Ovary (tissue), 9 donors: ENCODE data around the gene DSP. TPM values are rescaled to one million over a fixed set of nuclear protein-coding genes. Genes with fewer than 3 reads are reported as not detected.

Source experiments
- DNase-seq, 5 donors: peaks; one replicate each; pipeline ENCODE4 v3.0.0-alpha.2; 2019 to 2020
- H3K27ac ChIP-seq, 2 donors: fragments of 200-600 bp; one replicate each; pipeline versions ENCODE4 v1.5.1 to v1.8.0; 2019 to 2022
- H3K27me3 ChIP-seq: fragments of 200-600 bp; one replicate; pipeline ENCODE4 v1.8.0; 2022
- H3K36me3 ChIP-seq: fragments of 200-600 bp; sonication (generic); one replicate; pipeline ENCODE4 v1.5.1; 2019
- H3K4me1 ChIP-seq: one replicate; pipeline ENCODE4 v1.8.1; 2013; ENCODE audit warnings: mild to moderate bottlenecking, moderate library complexity; ENCODE audit not compliant: insufficient read depth
- H3K4me3 ChIP-seq: fragments of 200-600 bp; sonication (generic); one replicate; pipeline ENCODE4 v1.5.1; 2017
- H3K9me3 ChIP-seq, 2 donors: fragments of 200-600 bp in 1 of 2; sonication (generic) in 1 of 2; one replicate each; pipeline versions ENCODE4 v1.5.1 to v1.8.1; 2013 to 2019; ENCODE audit warnings: mild to moderate bottlenecking in 1 of 2, moderate library complexity in 1 of 2
- CTCF ChIP-seq, 3 donors: fragments of 450-650 bp in 2 of 3; fragments of 200-600 bp in 1 of 3; IDR thresholded peaks; one replicate each; pipeline versions ENCODE4 v1.5.1 to v1.8.0; 2016 to 2022; ENCODE audit warnings: antibody characterized with exemption in 3 of 3, mild to moderate bottlenecking in 1 of 3
- EP300 ChIP-seq: sonication (generic); formaldehyde crosslinking; IDR thresholded peaks from one replicate; pipeline ENCODE4 v1.6.1; 2017; ENCODE audit warnings: antibody characterized with exemption
- POLR2A ChIP-seq: fragments of 450-650 bp; IDR thresholded peaks from one replicate; pipeline ENCODE4 v1.6.1; 2017; ENCODE audit warnings: antibody characterized with exemption, mild to moderate bottlenecking, moderate library complexity
- WGBS, 3 donors: extraction: QIAGEN DNeasy Blood & Tissue Kit in 1 of 3; methylation state at CpG; one replicate each; pipeline versions ENCODE4 v1.1.5 to v1.1.7; 2013 to 2017; 5-methylcytosine and 5-hydroxymethylcytosine counted together
- intact Hi-C, 4 donors: fragments of 100-400 bp; cut with DNase I; formaldehyde crosslinking; loops; one replicate each; pipeline versions ENCODE4 v1.11.0 to v1.15.1; 2022 to 2023
- polyA plus RNA-seq, 2 donors: library from polyadenylated mRNA; stranded (reverse); fragments of 200-250 nt in 1 of 2; fragments of 350-450 nt in 1 of 2; fragmentation: Illumina TruSeq in 1 of 2; extraction: RNeasy Lipid Tissue Mini Kit (QIAGEN cat#74804) in 1 of 2; gene quantifications; one replicate each; pipeline ENCODE4 v1.2.3, GENCODE V29; 2013 to 2014
- total RNA-seq, 7 donors: library from RNA; depleted of rRNA in 2 of 7; stranded (reverse); fragments of >200 nt in 2 of 7; fragmentation: NEBNext Ultra II Directional in 3 of 7; extraction: Animal tissue kit (Norgen Biotek cat#: 25700) in 3 of 7; gene quantifications; one replicate each; pipeline versions ENCODE4 v1.1.0 to v1.2.4, GENCODE V29; 2016 to 2023
- donor health status: DM: no; HTN: no; CAD: no; lungs with moderate emphysema.
- donor health status: DM: no; HTN: no; CAD: no.
- donor health status: Bipolar disorder and iron deficiency.
- donor health status: DM: yes; HTN: yes; CAD: no.
- donor health status: DM: no; HTN: no; CAD: no.
- donor health status: DM: yes; HTN: yes; CAD: no.

DSP gene
- total and polyA plus RNA-seq, 9 donors, result 2.1 to 65.7 (median 6.7) TPM

GRCh38 chr6:7554533-7555275 lies 13.2 kb downstream of the DSP start:
- TF ChIP-seq EP300 (no peak), POLR2A (no peak), CTCF (IDR thresholded peaks at IDR 0.05) (no peak)
- no peaks in the 10 kb centered on the region for H3K4me1 ChIP-seq
- intact Hi-C loops, result no loop called here
- H3K27ac ChIP-seq, result no peak overlapping the region
- no peaks in the 10 kb centered on the region for H3K36me3 ChIP-seq
- DNase-seq, result no peak
- WGBS, 3 donors, result 64 to 70% (median 67%) methylated on average over 6 of the region's 6 CpGs
- H3K27me3 ChIP-seq, result no peaks in the 10 kb centered on the region
- no peak overlapping the region for H3K4me3 ChIP-seq
- no peaks in the 10 kb centered on the region for H3K9me3 ChIP-seq

- WGBS, 3 donors, result 83 to 85% (median 85%) methylated on average over 11 of the region's 11 CpGs
- Histone ChIP-seq H3K4me3 (no peak overlapping the region), H3K36me3 (no peaks in the 10 kb centered on the region), H3K27me3 (no peaks in the 10 kb centered on the region), H3K4me1 (no peaks in the 10 kb centered on the region), H3K9me3 (no peaks in the 10 kb centered on the region), H3K27ac (no peak overlapping the region)
- intact Hi-C loops, result no loop called here
- no peak for DNase-seq
- no peak for TF ChIP-seq EP300
- no peak for TF ChIP-seq CTCF (IDR thresholded peaks at IDR 0.05)
- TF ChIP-seq POLR2A, result no peak
Observed at GRCh38 chr6:7555671-7556070, 14.2 kb downstream of the DSP start.

GRCh38 chr6:7556394-7557106 lies 15.1 kb downstream of the DSP start:
- Histone ChIP-seq H3K9me3 (no peaks in the 10 kb centered on the region), H3K4me3 (no peak overlapping the region), H3K4me1 (no peaks in the 10 kb centered on the region), H3K36me3 (no peaks in the 10 kb centered on the region), H3K27ac (no peak overlapping the region), H3K27me3 (no peaks in the 10 kb centered on the region)
- no peak for DNase-seq
- TF ChIP-seq EP300 (no peak), CTCF (IDR thresholded peaks at IDR 0.05) (no peak), POLR2A (no peak)
- intact Hi-C loops, result no loop called here
- WGBS, 3 donors, result 85 to 91% (median 88%) methylated on average over 12 of the region's 12 CpGs

GRCh38 chr6:7557652-7558051 lies 16.2 kb downstream of the DSP start:
- H3K4me3 ChIP-seq, result no peak overlapping the region
- H3K27ac ChIP-seq, result no peak overlapping the region
- intact Hi-C loops, result no loop called here
- 91 to 98% (median 95%) methylated on average over 2 of the region's 2 CpGs for WGBS, 3 donors
- TF ChIP-seq EP300 (no peak), POLR2A (no peak), CTCF (IDR thresholded peaks at IDR 0.05) (no peak)
- H3K36me3 ChIP-seq, result no peaks in the 10 kb centered on the region
- H3K9me3 ChIP-seq, result no peaks in the 10 kb centered on the region
- H3K4me1 ChIP-seq, result no peaks in the 10 kb centered on the region
- no peaks in the 10 kb centered on the region for H3K27me3 ChIP-seq
- no peak for DNase-seq
